HCT116 (cell line): ENCODE measurements around the gene RAPGEF3. TPM values are rescaled to one million over a fixed set of nuclear protein-coding genes. Genes with fewer than 3 reads are reported as not detected.

Experiments
- ATAC-seq: fragments of 200-7000 bp; cut with Tn5 transposase; 2 replicates; pipeline ENCODE4 v1.9.1; 2020; ENCODE audit warnings: mild to moderate bottlenecking, moderate library complexity
- BruUV-seq: library from RNA; stranded (reverse); fragments of 400-500 nt; replicated peaks from 2 replicates; lab custom pipeline; 2021; lab: Mats Ljungman, UMichigan
- CTCF ChIA-PET: fragments of 300-600 bp; sonication (Branson Sonifier 250); formaldehyde crosslinking; loops from one replicate; lab custom pipeline; 2021; ENCODE audit warnings: antibody characterized with exemption; lab: Charles Lee
- POLR2A ChIA-PET: fragments of 300-600, 350-600 bp; sonication (Branson Sonifier 250); formaldehyde crosslinking; loops from one replicate; lab custom pipeline; 2021; ENCODE audit warnings: antibody characterized with exemption; lab: Charles Lee
- RAD21 ChIA-PET, 2 experiments: fragments of 300-600 bp; sonication (Branson Sonifier 250); formaldehyde crosslinking; loops; one replicate each; lab custom pipeline; 2023; ENCODE audit warnings: low total read pairs in 2 of 2; ENCODE audit not compliant: uncharacterized antibody in 2 of 2, unreplicated experiment in 2 of 2, low non-redundant PET in 1 of 2; lab: Charles Lee
- DNase-seq: peaks from one replicate; pipeline ENCODE4 v3.0.0-alpha.2; 2010; ENCODE audit warnings: low read depth, low spot score
- H2AFZ ChIP-seq: fragments of 200-600 bp; shearing (Covaris generic), sonication (generic); 2 replicates; pipeline ENCODE4 v1.6.1; 2017; ENCODE audit warnings: low read depth, mixed run types, mixed read lengths, antibody characterized with exemption, low read length; ENCODE audit not compliant: poor library complexity, severe bottlenecking
- H3K27ac ChIP-seq: 2 replicates; pipeline ENCODE4 v1.5.1; 2012; ENCODE audit warnings: low read depth, low read length
- H3K27me3 ChIP-seq: fragments of 200-600 bp; sonication (generic); 2 replicates; pipeline ENCODE4 v1.6.1; 2016; ENCODE audit warnings: mixed run types, low read length, mixed read lengths; ENCODE audit not compliant: insufficient read depth
- H3K36me3 ChIP-seq, 2 experiments: fragments of 200-500 bp in 1 of 2; fragments of 200-600 bp in 1 of 2; sonication (Bioruptor generic) in 1 of 2; sonication (generic) in 1 of 2; 2 replicates each; pipeline versions ENCODE4 v1.5.1 to v1.6.1; 2014 to 2016; ENCODE audit warnings: low read length in 2 of 2, inconsistent platforms in 1 of 2, mixed read lengths in 1 of 2, mixed run types in 1 of 2; ENCODE audit not compliant: insufficient read depth in 2 of 2, control insufficient read depth in 1 of 2
- H3K4me1 ChIP-seq, 2 experiments: fragments of 200-600 bp in 1 of 2; sonication (generic) in 1 of 2; 2 replicates each; pipeline versions ENCODE4 v1.5.1 to v1.6.1; 2012 to 2017; ENCODE audit warnings: low read length in 2 of 2, inconsistent platforms in 1 of 2, mild to moderate bottlenecking in 1 of 2, mixed read lengths in 1 of 2, mixed run types in 1 of 2, moderate library complexity in 1 of 2; ENCODE audit not compliant: insufficient read depth in 2 of 2, control insufficient read depth in 1 of 2
- H3K4me2 ChIP-seq: fragments of 200-600 bp; sonication (generic); 2 replicates; pipeline ENCODE4 v1.6.1; 2017; ENCODE audit warnings: mixed run types, low read length, mixed read lengths
- H3K4me3 ChIP-seq, 2 experiments: fragments of 200-600 bp in 1 of 2; sonication (generic) in 1 of 2; replicated peaks in 1 of 2; 2 replicates each; pipeline ENCODE4 v1.5.1; 2011 to 2016; ENCODE audit warnings: low read length in 2 of 2, control low read depth in 1 of 2, low read depth in 1 of 2, mild to moderate bottlenecking in 1 of 2, mixed read lengths in 1 of 2, mixed run types in 1 of 2
- H3K79me2 ChIP-seq: fragments of 200-600 bp; sonication (generic); 2 replicates; pipeline ENCODE4 v1.6.1; 2017; ENCODE audit warnings: mild to moderate bottlenecking, mixed run types, low read length, moderate library complexity, mixed read lengths; ENCODE audit not compliant: insufficient read depth
- H3K9ac ChIP-seq: fragments of 200-600 bp; sonication (generic); 2 replicates; pipeline ENCODE4 v1.6.1; 2016; ENCODE audit warnings: low read length, mixed read lengths
- H3K9me2 ChIP-seq: fragments of 200-600 bp; sonication (generic), shearing (Covaris generic); 2 replicates; pipeline ENCODE4 v1.6.1; 2017; ENCODE audit warnings: mixed run types, mild to moderate bottlenecking, moderate library complexity; ENCODE audit not compliant: insufficient read depth
- H3K9me3 ChIP-seq, 2 experiments: fragments of 200-500 bp in 1 of 2; fragments of 200-600 bp in 1 of 2; sonication (Bioruptor generic) in 1 of 2; sonication (generic) in 1 of 2; 2 replicates each; pipeline ENCODE4 v1.6.1; 2014 to 2017; ENCODE audit warnings: low read length in 2 of 2, mixed read lengths in 2 of 2, inconsistent platforms in 1 of 2, low read depth in 1 of 2, mild to moderate bottlenecking in 1 of 2, mixed run types in 1 of 2, moderate library complexity in 1 of 2; ENCODE audit not compliant: control insufficient read depth in 1 of 2, insufficient read depth in 1 of 2
- H4K20me1 ChIP-seq: fragments of 200-600 bp; sonication (generic), shearing (Covaris generic); 2 replicates; pipeline ENCODE4 v1.6.1; 2017; ENCODE audit warnings: mixed run types, mild to moderate bottlenecking, moderate library complexity; ENCODE audit not compliant: insufficient read depth
- CBX3 ChIP-seq: IDR thresholded peaks from 2 replicates; pipeline ENCODE4 v1.6.1; 2012; ENCODE audit warnings: low read depth
- CEBPB ChIP-seq: IDR thresholded peaks from 2 replicates; pipeline ENCODE4 v1.6.1; 2012; ENCODE audit warnings: low read depth
- ELF1 ChIP-seq: IDR thresholded peaks from 2 replicates; pipeline ENCODE4 v1.6.1; 2012; ENCODE audit warnings: low read depth, borderline replicate concordance
- EZH2phosphoT487 ChIP-seq: fragments of 200-600 bp; IDR thresholded peaks from 2 replicates; pipeline ENCODE4 v1.6.1; 2018; ENCODE audit warnings: antibody characterized with exemption, borderline replicate concordance
- JUND ChIP-seq: IDR thresholded peaks from 2 replicates; pipeline ENCODE4 v1.6.1; 2012
- MAX ChIP-seq: IDR thresholded peaks from 2 replicates; pipeline ENCODE4 v1.6.1; 2012
- POLR2A ChIP-seq: IDR thresholded peaks from 2 replicates; pipeline ENCODE4 v1.7.0; 2011; ENCODE audit warnings: borderline replicate concordance; ENCODE audit not compliant: insufficient read depth, insufficient read length; ENCODE audit errors: extremely low read depth
- POLR2AphosphoS5 ChIP-seq: IDR thresholded peaks from 2 replicates; pipeline ENCODE4 v1.6.1; 2011; ENCODE audit warnings: mild to moderate bottlenecking, low read depth, low read length, moderate library complexity
- SP1 ChIP-seq: IDR thresholded peaks from 2 replicates; pipeline ENCODE4 v1.6.1; 2012; ENCODE audit warnings: low read depth
- SRF ChIP-seq: IDR thresholded peaks from 2 replicates; pipeline ENCODE4 v1.6.1; 2012; ENCODE audit warnings: low read depth
- TCF7L2 ChIP-seq: IDR thresholded peaks from 2 replicates; pipeline ENCODE4 v1.7.0; 2011; ENCODE audit warnings: borderline replicate concordance, inconsistent platforms; ENCODE audit not compliant: insufficient read depth, insufficient read length; ENCODE audit errors: extremely low read depth
- ZFX ChIP-seq: fragments of 450-650 bp; IDR thresholded peaks from 2 replicates; pipeline ENCODE4 v1.6.1; 2017
- ZNF274 ChIP-seq: fragments of 200-500 bp; sonication (Bioruptor generic); IDR thresholded peaks from 2 replicates; pipeline ENCODE4 v1.6.1; 2014; ENCODE audit warnings: mild to moderate bottlenecking, low read depth, low read length, inconsistent platforms
- intact Hi-C: fragments of 100-400 bp; cut with micrococcal nuclease; formaldehyde crosslinking; loops from 2 replicates; pipeline ENCODE4 v1.10.0; 2022
- total RNA-seq: library from RNA; stranded (reverse); gene quantifications from one replicate; pipeline ENCODE4 v1.2.1, GENCODE V29; 2021; ENCODE audit not compliant: unreplicated experiment
- TF ChIP-seq, protein P1 (sequence below): IDR thresholded peaks from 2 replicates; pipeline ENCODE4 v1.6.1; 2012; ENCODE audit warnings: low read depth

The RAPGEF3 gene
- total RNA-seq, 1 experiment from 2014 or later: 1.8 TPM

DNA sequence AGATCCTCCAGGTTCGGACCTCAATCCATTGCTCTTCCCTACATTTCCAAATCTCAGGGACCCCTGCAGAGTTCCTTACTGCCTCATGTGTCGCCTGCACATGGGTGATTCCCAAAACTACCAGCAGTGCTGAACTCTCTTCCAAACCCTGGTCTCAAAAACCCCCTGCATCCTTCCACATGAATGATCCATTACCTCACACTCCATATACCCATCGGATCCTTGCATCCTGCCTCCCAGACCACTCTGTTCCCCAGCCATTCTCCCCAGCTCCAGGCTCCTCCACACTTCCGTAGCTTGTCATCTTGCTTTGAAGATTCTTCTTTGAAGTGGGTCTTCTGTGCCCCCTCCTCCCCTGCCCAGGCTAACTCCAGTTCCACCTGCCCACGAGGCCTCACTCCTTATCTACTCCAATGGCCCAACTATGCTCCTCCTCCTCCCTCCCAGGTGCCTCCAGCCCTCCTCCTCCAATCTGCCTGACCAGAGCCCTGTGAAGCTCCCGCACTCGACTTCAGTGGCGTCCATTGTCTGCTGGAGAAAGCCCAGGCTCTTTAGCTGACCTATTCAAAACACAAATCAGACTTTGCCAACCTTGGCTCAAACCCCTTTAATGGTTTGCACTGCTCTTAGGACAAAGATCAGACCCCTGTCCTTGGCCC is 13.8 kb downstream of the RAPGEF3 start:
- Histone ChIP-seq H3K27ac (no peak overlapping the region), H3K4me2 (no peak overlapping the region), H3K36me3 (no peaks in the 10 kb centered on the region), H4K20me1 (no peaks in the 10 kb centered on the region), H3K27me3 (no peaks in the 10 kb centered on the region), H3K79me2 (no peaks in the 10 kb centered on the region), H3K9ac (no peak overlapping the region), H3K4me3 (no peak overlapping the region), H3K9me3 (no peaks in the 10 kb centered on the region), H3K4me1 (peaks cover 24 to 34% of the 10 kb centered on the region in 2 experiments), H2AFZ (no peak overlapping the region), H3K9me2 (no peaks in the 10 kb centered on the region)
- no TSS peak for BruUV-seq
- DNase-seq (no peak), ATAC-seq (no peak)
- CTCF ChIA-PET: interaction anchor here (0.6 to 6.2 kb wide), 9 partner anchors 11 to 1275 kb away, joined by 3 to 197 read pairs (median 21); partner anchors contain the start of genes RAPGEF3 and SLC48A1
- POLR2A ChIA-PET: interaction anchor here (1.1 kb wide), 1 partner anchor 94 kb away, joined by 3 read pairs; no protein-coding TSS in a partner anchor
- RAD21 ChIA-PET: interaction anchor here (1.1 to 5.5 kb wide), 5 partner anchors 22 to 93 kb away, joined by 3 to 61 read pairs (median 14); no protein-coding TSS in a partner anchor
- no peak for TF ChIP-seq ZFX
- no peak for TF ChIP-seq SP1
- TF ChIP-seq, protein P1, sequence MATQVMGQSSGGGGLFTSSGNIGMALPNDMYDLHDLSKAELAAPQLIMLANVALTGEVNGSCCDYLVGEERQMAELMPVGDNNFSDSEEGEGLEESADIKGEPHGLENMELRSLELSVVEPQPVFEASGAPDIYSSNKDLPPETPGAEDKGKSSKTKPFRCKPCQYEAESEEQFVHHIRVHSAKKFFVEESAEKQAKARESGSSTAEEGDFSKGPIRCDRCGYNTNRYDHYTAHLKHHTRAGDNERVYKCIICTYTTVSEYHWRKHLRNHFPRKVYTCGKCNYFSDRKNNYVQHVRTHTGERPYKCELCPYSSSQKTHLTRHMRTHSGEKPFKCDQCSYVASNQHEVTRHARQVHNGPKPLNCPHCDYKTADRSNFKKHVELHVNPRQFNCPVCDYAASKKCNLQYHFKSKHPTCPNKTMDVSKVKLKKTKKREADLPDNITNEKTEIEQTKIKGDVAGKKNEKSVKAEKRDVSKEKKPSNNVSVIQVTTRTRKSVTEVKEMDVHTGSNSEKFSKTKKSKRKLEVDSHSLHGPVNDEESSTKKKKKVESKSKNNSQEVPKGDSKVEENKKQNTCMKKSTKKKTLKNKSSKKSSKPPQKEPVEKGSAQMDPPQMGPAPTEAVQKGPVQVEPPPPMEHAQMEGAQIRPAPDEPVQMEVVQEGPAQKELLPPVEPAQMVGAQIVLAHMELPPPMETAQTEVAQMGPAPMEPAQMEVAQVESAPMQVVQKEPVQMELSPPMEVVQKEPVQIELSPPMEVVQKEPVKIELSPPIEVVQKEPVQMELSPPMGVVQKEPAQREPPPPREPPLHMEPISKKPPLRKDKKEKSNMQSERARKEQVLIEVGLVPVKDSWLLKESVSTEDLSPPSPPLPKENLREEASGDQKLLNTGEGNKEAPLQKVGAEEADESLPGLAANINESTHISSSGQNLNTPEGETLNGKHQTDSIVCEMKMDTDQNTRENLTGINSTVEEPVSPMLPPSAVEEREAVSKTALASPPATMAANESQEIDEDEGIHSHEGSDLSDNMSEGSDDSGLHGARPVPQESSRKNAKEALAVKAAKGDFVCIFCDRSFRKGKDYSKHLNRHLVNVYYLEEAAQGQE: no peak
- no peak for TF ChIP-seq POLR2A
- TF ChIP-seq SRF: no peak
- no peak for TF ChIP-seq POLR2AphosphoS5
- no peak for TF ChIP-seq CBX3
- no peak for TF ChIP-seq ELF1
- TF ChIP-seq TCF7L2: no peak
- TF ChIP-seq JUND: no peak
- TF ChIP-seq MAX: no peak
- TF ChIP-seq CEBPB: no peak
- no peak for TF ChIP-seq EZH2phosphoT487
- no peak for TF ChIP-seq ZNF274
- intact Hi-C loops: loop anchor here (1.0 kb wide), 3 partner anchors 22 to 93 kb away; no protein-coding TSS in a partner anchor
